Measurements from ENCODE around the gene MT4.

The MT4 gene

DNA sequence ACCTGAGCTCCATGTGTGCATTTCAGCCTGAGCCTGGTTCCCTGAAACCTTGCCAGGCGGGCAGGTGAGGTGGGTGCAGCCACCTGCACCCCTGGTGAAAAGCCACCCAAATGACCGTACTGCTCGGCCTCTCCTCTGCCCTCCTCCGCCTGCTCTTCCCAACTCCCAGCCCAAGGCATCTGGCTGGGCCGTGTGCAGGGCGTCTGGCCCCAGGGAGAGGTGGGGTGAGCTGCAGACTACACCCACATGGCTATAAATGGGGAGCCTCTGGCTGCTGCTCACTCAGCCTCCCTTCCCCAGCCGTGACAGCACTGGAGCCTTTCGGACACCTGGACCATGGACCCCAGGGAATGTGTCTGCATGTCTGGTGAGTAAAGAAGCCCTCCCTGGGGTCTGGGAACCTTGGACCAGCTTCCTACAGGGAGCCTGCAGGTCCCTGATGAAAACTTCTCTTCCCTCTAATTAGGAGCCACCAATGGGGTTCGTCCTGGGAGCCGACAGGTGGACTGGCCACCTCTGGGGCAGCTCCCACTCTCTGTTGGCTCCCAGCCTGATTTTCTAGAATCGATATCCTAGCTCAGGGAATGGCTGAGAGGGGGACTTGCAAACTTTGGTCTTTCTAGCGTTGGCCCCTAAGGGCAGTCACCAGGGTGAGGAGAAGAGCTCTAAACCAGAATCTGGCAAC is at the start of gene MT4:
TSS of gene MT4 (plus strand) at position 281 of the 685 bp plus-strand sequence. CDS start at position 337, 56 bp downstream.
- Histone ChIP-seq H3K9me3 (ENCODE audit: control insufficient read depth, insufficient read depth, low read length) (no peaks in the 10 kb centered on the region), H3K9ac (ENCODE audit: low read depth, low read length) (no peak within 1 kb of the TSS), H3K4me1 (ENCODE audit: insufficient read depth, low read length) (no peaks in the 10 kb centered on the region), H3K36me3 (ENCODE audit: insufficient read depth, low read length) (no peaks in the 10 kb centered on the region)

GRCh38 chr16:56515665-56516064 is 49.2 kb upstream of the MT4 start:
- H3K4me1 ChIP-seq (ENCODE audit: insufficient read depth, low read length): peaks cover 10% of the 10 kb centered on the region
- H3K36me3 ChIP-seq (ENCODE audit: insufficient read depth, low read length): no peaks in the 10 kb centered on the region
- H3K9ac ChIP-seq (ENCODE audit: low read depth, low read length): no peak overlapping the region
- no peaks in the 10 kb centered on the region for H3K9me3 ChIP-seq (ENCODE audit: control insufficient read depth, insufficient read depth, low read length)

- H3K4me1 ChIP-seq (ENCODE audit: insufficient read depth, low read length): peaks cover 10% of the 10 kb centered on the region
- H3K9me3 ChIP-seq (ENCODE audit: control insufficient read depth, insufficient read depth, low read length): no peaks in the 10 kb centered on the region
- H3K36me3 ChIP-seq (ENCODE audit: insufficient read depth, low read length): no peaks in the 10 kb centered on the region
- no peak overlapping the region for H3K9ac ChIP-seq (ENCODE audit: low read depth, low read length)
These were observed 47.7 kb upstream of the MT4 start for GRCh38 chr16:56517206-56517605.

- peaks cover 10% of the 10 kb centered on the region for H3K4me1 ChIP-seq (ENCODE audit: insufficient read depth, low read length)
- no peaks in the 10 kb centered on the region for H3K9me3 ChIP-seq (ENCODE audit: control insufficient read depth, insufficient read depth, low read length)
- H3K9ac ChIP-seq (ENCODE audit: low read depth, low read length): no peak overlapping the region
- no peaks in the 10 kb centered on the region for H3K36me3 ChIP-seq (ENCODE audit: insufficient read depth, low read length)
These were observed 46.4 kb upstream of the MT4 start for GRCh38 chr16:56518425-56518824.

DNA sequence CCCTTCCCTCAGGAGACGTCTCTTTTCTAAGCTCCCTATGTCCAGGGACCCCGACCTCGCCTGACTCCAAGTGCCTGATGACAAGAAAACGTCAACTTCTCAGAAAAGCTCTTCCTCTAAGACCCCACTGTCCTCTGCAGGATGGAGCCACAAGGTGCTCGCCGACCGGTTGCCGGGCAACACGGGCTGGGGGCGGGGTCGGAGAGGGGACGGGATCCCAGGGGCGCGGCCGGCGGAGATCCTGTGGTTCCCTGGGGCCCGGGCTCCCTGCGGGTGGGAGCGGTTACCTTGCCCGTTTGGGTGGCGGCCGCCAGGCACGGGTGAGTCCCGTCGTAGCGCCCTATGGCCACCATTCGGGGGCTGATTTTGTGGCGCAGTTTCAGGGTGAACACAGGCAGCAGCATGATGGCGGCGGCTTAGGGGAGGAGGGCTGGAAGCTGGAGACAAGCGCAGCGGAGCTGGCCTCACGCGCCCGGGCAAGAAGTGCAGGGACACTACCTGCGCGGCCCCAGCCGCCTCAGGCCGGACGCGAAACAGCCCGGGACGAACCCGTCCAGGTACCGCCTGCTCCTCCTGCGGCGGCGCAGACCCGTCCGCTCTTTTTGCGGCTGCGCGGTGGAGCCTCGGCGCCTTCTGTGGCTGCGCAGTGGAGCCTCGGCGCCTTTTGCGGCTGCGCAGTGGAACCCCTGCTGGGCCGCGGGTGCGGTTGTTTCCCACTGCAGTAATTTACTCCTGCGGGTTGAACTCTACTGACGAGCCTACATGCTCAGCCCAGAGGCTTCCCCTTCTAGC is 45.2 kb upstream of the MT4 start, which contains the start of gene BBS2:
TSS of gene BBS2 (minus strand) at position 566 of the 792 bp plus-strand sequence. CDS start at position 404, 162 bp downstream.
- Histone ChIP-seq H3K9me3 (ENCODE audit: control insufficient read depth, insufficient read depth, low read length) (no peaks in the 10 kb centered on the region), H3K36me3 (ENCODE audit: insufficient read depth, low read length) (no peaks in the 10 kb centered on the region), H3K9ac (ENCODE audit: low read depth, low read length) (peak within 1 kb of the TSS; percentile 92), H3K4me1 (ENCODE audit: insufficient read depth, low read length) (peaks cover 10% of the 10 kb centered on the region)

DNA sequence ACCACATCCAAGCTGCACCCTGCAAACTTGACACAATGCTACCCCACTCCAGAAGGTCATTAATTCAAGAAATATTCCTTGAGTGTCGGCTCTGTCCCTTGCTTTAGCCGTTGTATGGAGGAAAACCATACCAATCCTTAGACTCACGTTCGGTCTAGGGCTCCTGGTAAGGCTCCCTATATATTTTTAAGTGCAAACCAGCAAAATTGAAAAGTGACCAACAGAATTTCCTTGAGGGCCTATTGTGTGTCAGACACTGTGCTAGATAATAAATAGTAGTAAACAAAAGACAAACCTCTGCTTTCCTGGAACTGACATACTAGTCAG is 44.7 kb upstream of the MT4 start:
- no peaks in the 10 kb centered on the region for H3K9me3 ChIP-seq (ENCODE audit: control insufficient read depth, insufficient read depth, low read length)
- peak overlapping the region; percentile 92; the same call in 1 of the 2 replicates for H3K9ac ChIP-seq (ENCODE audit: low read depth, low read length)
- H3K4me1 ChIP-seq (ENCODE audit: insufficient read depth, low read length): peaks cover 10% of the 10 kb centered on the region
- no peaks in the 10 kb centered on the region for H3K36me3 ChIP-seq (ENCODE audit: insufficient read depth, low read length)

DNA sequence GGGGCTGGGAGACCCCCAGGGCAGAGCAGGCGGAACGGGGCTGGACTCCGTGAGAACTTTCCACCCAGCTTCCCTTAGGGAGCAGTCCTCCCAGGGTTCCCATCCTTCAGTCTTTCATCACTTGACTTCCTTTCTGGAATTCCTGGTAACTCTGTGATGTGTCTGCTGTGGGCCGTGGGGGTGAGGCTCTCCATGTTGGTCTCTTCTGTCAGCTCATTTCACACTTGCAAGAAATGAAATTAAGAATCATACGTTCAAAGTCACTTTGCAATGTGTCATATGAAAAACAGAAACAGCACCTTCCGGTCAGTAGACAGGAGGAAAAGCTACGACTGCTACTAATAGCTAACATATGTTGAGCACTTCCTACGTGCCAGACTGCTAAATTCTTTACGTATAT is 39.6 kb upstream of the MT4 start:
- peaks cover 3% of the 10 kb centered on the region for H3K4me1 ChIP-seq (ENCODE audit: insufficient read depth, low read length)
- H3K9ac ChIP-seq (ENCODE audit: low read depth, low read length): no peak overlapping the region
- H3K9me3 ChIP-seq (ENCODE audit: control insufficient read depth, insufficient read depth, low read length): no peaks in the 10 kb centered on the region
- no peaks in the 10 kb centered on the region for H3K36me3 ChIP-seq (ENCODE audit: insufficient read depth, low read length)

DNA sequence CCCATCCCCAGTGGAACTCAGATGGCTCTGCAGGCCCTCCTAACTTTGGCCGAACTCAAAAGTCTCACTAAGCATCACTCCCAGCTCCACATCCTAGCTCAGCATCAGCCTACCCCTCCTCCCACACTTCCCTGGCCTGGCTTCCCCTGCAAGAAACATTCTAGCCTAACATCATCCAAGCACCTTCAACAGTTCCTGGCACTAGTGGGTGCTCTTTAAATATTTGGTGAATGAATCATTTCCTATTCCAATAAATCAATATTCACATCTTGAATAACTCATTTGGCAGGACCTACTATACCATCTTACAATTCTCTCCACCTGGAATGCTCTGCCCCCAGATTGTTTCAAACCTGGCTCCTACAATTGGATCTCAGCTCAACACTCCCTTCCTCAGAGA is 34.0 kb upstream of the MT4 start:
- no peaks in the 10 kb centered on the region for H3K36me3 ChIP-seq (ENCODE audit: insufficient read depth, low read length)
- H3K9me3 ChIP-seq (ENCODE audit: control insufficient read depth, insufficient read depth, low read length): no peaks in the 10 kb centered on the region
- H3K9ac ChIP-seq (ENCODE audit: low read depth, low read length): no peak overlapping the region

GRCh38 chr16:56532714-56533113 is 32.2 kb upstream of the MT4 start:
- Histone ChIP-seq H3K4me1 (ENCODE audit: insufficient read depth, low read length) (no peaks in the 10 kb centered on the region), H3K36me3 (ENCODE audit: insufficient read depth, low read length) (no peaks in the 10 kb centered on the region), H3K9me3 (ENCODE audit: control insufficient read depth, insufficient read depth, low read length) (no peaks in the 10 kb centered on the region), H3K9ac (ENCODE audit: low read depth, low read length) (no peak overlapping the region)

More for the DNA sequence above, 34.0 kb upstream of the MT4 start:
- no peaks in the 10 kb centered on the region for H3K4me1 ChIP-seq (ENCODE audit: insufficient read depth, low read length)

DNA sequence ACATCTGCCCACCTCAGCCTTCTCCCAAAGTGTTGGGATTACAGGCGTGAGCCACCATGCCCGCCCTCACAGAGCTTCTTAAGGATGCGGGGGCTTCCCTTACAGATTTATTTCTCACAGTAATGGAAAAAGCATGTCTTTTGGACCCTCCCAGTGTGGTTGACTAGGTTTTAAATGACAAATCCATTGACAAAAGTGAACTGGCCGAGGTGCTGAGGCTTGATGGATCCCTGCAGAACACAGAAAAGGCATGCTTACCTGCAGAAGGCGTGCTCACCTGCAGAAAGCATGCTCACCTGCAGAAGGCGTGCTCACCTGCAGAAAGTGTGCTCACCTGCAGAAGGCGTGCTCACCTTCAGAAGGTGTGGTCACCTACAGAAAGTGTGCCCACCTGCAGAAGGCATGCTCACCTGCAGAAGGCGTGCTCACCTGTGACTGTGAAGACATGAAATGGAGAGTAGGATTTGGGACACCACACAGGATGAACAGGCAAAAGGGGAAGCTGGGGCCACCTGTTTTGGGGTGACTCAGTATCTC is 30.0 kb upstream of the MT4 start:
- no peak overlapping the region for H3K9ac ChIP-seq (ENCODE audit: low read depth, low read length)
- H3K4me1 ChIP-seq (ENCODE audit: insufficient read depth, low read length): no peaks in the 10 kb centered on the region
- H3K9me3 ChIP-seq (ENCODE audit: control insufficient read depth, insufficient read depth, low read length): no peaks in the 10 kb centered on the region
- no peaks in the 10 kb centered on the region for H3K36me3 ChIP-seq (ENCODE audit: insufficient read depth, low read length)

DNA sequence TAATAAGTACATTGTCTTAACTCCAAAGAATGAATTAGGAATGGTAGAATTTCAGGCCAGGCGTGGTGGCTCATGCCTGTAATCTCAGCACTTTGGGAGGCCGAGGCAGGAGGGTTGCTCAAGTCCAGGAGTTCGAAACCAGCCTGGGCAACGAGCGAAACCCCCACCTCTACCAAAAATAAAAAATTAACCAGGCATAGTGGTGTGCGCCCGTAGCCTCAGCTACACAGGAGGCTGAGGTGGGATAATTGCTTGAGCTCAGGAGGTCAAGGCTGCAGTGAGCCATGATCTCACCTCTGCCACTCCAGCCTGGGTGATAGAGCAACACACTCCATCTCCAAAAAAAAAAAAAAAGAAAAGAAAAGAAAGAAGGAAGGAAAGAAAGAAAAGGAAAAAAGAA is 26.5 kb upstream of the MT4 start:
- Histone ChIP-seq H3K9me3 (ENCODE audit: control insufficient read depth, insufficient read depth, low read length) (no peaks in the 10 kb centered on the region), H3K4me1 (ENCODE audit: insufficient read depth, low read length) (no peaks in the 10 kb centered on the region), H3K36me3 (ENCODE audit: insufficient read depth, low read length) (no peaks in the 10 kb centered on the region), H3K9ac (ENCODE audit: low read depth, low read length) (no peak overlapping the region)

DNA sequence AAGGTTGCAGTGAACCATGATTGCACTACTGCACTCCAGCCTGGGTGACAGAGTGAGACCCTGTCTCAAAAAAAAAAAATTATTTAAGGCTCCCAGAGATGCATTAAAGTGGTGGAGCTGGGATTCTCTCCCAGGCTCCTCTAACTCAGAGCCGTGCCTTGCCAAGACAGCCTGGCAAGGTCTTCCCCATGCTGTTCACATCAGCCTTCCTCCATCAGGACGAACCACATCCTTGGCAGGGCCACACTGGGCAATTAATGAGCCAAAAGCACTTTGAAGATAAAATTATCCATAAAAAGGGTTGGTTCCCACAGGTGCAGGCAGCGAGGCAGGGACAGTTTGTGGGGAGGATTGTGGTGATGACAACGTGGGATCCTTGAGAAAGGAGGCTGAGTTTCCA is 25.2 kb upstream of the MT4 start:
- Histone ChIP-seq H3K4me1 (ENCODE audit: insufficient read depth, low read length) (no peaks in the 10 kb centered on the region), H3K9ac (ENCODE audit: low read depth, low read length) (no peak overlapping the region), H3K9me3 (ENCODE audit: control insufficient read depth, insufficient read depth, low read length) (no peaks in the 10 kb centered on the region), H3K36me3 (ENCODE audit: insufficient read depth, low read length) (no peaks in the 10 kb centered on the region)

GRCh38 chr16:56542039-56542438 is 22.8 kb upstream of the MT4 start:
- H3K9ac ChIP-seq (ENCODE audit: low read depth, low read length): no peak overlapping the region
- 0 out of 2 replicates have a peak, but pooled peaks cover 5% of the 10 kb centered on the region for H3K4me1 ChIP-seq (ENCODE audit: insufficient read depth, low read length)
- no peaks in the 10 kb centered on the region for H3K9me3 ChIP-seq (ENCODE audit: control insufficient read depth, insufficient read depth, low read length)
- H3K36me3 ChIP-seq (ENCODE audit: insufficient read depth, low read length): no peaks in the 10 kb centered on the region

- no peaks in the 10 kb centered on the region for H3K36me3 ChIP-seq (ENCODE audit: insufficient read depth, low read length)
- H3K4me1 ChIP-seq (ENCODE audit: insufficient read depth, low read length): peaks cover 19% of the 10 kb centered on the region
- H3K9ac ChIP-seq (ENCODE audit: low read depth, low read length): peak overlapping the region; percentile 30
- H3K9me3 ChIP-seq (ENCODE audit: control insufficient read depth, insufficient read depth, low read length): no peaks in the 10 kb centered on the region
These were observed 17.5 kb upstream of the MT4 start for GRCh38 chr16:56547120-56547948.

All from ES-I3 (cell line).